Measurements from ENCODE around the gene EXOC4.

DNA sequence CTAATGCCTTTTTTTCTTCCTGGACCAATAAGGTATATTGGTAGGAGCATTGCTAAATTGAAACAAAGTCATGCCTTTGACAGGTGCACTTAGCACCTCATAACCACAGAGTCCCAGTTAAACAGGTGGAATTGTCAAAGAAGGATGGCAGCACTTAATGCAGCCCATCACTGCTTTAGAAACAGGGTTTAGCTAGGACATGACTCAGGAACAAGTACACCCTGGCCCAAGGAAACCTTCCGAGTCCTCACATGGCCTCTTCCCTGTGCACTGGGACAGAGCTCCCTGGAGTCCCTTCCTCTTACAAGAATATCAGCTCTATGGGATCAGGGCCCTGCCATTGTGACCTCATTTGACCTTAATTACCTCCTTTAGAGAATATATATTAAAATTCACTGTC lies 382.7 kb downstream of the EXOC4 start:
- no peak for TF ChIP-seq CTCF (IDR thresholded peaks at IDR 0.05)
- no peak for TF ChIP-seq POLR2AphosphoS5 (IDR thresholded peaks at IDR 0.05)
